ENCODE data around the gene RASSF5.

RASSF5 gene

DNA sequence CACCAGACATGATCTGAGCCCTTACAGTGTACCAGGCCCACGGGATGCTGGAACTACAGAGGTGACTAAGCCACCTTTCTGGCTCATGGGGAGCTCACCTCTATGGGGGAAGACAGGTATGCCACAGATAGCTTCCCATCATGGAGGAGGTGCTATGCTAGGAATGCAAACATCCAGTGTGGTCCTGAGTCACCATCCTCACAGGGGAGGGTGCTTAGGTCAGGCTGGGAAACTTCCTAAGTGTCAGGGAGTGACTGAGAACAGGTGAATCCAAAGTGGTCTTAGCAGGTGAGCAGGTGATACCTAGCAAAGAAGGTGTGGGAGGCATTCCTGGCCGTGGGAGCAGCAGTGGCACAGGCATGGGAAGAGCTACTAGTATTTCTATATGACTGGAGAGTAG, 8.6 kb upstream of the RASSF5 start:
- DNase-seq = no peak

DNA sequence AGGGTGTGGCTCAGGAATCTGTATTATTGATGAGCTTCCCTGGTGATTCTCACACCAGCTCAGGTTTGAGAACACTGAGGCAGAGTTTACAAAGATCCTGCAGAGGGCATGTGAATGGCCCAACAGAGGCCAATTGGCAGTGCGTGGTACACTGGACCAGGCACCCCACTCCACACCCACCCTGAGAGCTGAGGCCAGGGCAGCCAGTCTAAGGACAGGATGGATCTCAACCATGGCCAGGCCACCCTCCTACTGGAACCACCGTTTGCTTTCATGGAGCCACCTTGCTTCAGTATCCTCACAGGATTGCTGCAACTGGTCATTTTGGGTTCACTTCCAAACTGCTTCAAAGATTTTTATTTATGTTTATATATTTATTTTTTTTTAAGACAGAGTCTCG, 7.3 kb upstream of the RASSF5 start:
- DNase-seq = no peak

DNA sequence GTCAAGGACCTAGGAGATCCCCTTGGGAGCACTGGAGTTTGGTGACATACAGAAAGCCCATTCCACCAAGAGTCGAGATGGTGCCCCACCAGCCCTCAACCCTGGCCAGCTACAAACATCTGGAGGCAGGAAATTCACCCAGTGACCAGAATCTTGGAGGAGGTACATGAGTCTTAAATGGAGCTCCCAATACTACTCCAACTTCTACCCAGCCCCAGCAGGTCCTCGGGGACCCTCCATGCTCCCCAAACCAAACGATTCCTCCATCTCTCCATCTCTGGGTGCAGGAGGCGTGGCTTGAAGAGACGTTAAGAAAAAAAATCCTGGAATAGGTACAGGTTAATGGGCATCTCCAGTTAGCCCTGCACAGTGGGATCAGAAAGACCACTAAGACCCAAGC, 5.5 kb upstream of the RASSF5 start:
- no peak for DNase-seq

DNA sequence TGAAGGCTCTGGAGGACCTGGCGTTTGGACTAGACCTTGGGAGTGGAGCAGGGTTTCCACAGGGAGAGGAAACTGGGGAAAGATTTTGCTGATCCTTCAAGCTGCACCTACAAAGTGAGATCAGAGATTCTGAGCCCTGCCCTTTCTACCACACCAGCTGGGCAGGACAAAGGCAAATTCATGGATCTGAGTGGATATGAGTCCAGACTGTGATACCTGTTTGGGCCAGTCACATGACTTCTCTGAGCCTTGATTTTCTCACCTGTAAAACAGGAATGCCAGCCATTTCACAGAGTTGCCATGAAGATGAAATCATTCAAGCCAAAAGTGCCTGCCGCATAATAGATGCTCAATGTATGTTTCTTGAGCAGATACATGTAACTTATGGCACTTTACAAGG, 4.9 kb upstream of the RASSF5 start:
- no peak for DNase-seq

DNA sequence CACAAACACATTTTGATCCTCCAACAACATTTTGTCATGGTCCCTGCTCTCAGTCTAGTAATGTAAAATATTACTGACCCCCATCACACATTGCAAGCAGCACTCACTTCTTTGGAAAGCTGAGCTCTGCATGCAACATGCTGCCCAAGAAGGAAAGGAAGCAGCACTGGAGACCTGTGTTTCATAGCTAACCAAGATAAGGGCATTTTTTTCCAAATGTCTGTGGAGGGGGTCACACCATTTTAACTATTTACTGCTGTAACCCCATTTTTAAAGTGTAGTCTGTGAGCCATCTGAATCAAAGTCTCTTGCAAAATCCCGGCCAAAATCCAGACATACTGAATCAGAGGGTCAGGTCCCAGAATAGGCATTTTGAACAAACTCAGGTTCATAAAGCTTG, 4.5 kb upstream of the RASSF5 start:
- no peak for DNase-seq

DNA sequence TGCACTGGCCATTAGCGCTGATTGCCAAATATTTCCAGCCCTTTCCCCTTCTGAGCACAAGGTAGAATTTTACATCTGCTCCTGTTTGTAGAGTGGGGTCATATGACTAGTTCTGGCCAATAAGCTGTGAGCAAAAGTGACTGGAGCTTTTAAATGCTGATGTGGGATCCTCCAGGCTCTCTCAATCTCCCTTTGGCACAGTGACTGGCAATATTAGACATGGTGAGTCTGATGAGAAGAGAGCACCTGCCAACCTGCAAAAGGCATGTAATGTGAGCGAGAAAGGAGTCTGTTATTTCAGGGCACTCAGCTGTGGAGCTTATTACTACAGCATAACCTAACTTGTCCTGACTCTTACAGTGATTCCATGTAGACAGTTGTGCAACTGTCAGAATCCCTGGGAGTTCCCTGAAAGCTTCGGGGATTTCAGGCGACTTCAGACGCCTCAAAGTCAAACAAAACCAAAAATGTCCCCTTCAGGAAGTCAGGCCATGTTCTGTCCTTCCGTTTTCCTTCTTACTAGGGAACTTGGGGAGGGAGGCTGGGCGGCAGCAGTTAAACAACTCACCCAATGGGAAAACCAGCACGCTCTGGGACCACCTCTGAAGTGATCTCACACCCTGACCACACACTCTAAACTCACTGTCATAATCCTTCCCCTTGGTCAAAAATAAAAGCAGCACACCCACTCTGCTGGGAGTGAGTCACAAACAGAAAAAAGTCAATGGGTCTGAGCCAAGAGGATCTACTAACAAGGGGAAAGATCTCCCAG, 3.6 kb upstream of the RASSF5 start:
- no peak for DNase-seq

DNA sequence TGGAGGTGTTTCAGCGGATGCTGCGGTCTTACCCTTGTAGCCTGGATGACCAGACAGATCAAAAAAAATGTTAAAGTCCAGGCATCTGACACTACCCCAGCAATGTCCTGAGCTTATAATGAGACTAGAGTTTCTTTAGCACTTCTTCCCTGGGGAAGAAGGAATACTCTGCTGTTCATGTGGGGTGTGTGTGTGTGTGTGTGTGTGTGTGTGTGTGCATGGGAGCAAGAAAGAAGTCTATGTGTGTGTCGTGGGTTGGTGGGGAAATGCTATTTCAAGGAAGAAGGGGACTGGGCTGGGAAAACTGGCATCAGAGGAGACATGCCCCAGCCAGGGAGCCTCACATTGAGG, 3.0 kb upstream of the RASSF5 start:
- DNase-seq = no peak

DNA sequence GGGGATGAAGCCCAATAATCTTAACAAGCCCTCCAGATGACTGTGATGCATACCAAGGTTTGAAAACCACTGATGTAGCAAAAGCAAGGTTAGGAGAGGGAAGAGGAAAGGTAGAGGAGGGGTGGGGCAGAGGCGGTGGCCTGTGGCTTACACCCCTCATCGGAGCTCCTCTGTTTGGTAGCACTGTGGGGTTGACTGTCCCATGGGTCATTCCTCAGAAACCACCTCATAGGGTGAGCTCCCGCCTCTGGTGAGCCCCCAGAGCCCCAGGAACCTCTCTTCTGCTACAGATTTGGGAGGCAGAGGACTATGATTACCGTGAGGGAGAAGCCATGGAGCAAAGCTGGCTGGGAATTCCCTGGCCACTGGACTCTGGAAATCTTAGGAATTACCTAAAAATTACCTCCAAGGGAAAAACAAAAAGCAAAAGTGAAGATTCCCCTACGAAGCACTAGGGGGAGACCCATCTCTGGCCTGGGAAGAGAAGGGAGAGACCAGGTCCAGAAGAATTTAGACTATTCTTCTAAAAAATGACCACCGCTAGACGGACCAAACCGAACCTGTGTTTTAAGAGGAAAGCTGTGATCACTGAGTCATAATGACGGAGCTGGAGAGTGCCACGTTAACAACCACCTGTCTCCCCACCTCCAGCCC, 1.5 kb upstream of the RASSF5 start:
- DNase-seq = no peak

DNA sequence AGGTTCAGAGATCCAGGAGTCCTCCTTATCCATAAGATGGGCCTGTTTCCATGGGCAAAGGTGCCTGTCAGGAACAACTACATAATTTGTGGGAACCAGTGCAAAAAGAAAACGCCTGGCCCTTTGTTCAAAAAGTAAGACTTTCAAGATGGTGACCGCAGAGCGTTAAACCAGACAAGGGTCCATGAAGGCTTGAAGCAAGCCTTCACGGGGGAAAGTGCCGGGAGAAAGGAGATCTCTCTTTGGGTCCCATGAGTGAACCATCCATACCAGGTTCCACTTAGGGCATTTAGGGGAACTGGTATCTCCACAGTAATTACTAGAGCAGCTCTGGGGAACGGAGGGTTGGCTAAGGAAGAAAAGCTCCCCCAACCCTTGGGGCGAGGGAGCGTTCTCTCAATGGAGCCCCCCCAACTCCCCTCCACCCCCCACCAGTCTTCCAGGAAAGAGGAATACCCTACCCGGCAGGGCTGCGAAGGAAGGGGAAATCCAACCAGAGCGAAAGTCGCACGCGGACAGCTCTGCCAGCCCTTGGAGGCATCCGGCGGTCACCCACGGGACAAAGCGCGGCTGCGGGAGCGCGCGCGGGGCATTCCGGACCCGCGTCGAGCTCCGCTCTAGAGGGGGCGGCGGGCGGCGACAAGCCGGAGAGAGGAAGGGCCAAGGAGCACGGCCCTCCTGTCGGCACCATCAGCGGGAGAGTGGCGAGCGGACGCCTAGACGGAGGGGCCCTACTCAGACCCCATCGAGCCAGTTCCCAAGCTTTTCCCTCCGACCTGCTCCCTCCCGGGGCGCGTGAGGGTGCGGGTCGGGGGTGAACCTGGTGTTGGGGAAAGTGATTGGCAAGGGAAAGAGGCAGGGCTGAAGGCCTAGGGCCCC, 687 bp upstream of the RASSF5 start:
- DNase-seq = no peak

DNA sequence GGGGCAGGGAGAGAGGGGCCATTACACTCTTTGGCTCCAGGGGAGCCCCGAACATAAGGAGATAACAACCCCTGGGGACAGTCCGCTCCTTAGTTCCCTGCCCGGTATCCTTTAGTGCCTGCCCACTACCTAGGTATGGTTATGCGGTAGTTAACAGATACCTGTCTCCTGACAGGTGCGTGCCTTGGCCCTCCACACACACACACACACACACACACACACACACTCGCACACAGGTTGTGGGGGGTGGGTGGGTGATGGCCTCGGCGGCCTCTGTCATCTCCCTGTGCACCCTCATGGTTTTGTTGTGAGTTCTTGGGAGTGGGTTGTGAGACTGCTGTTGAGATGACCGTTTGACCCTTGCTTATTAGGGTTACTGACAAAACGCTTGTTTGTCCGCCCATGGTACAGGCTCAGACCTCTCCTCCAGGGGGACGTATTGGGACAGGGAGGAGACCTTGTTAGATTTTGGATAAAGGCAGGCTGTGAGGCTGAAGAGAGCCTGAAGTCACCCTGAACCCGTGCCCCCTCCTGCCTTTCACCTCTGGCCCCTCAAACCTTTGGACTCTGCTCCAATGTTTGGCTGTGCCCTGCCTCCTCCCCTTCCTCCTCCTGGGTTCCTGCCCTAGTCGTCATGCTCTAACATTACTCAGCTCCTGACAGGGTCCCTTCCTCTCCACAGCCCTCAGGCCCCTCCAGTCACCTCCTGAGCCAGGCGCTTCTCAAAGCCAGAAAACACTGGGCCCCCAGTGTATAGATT, 979 bp downstream of the RASSF5 start:
- no peak for DNase-seq

DNA sequence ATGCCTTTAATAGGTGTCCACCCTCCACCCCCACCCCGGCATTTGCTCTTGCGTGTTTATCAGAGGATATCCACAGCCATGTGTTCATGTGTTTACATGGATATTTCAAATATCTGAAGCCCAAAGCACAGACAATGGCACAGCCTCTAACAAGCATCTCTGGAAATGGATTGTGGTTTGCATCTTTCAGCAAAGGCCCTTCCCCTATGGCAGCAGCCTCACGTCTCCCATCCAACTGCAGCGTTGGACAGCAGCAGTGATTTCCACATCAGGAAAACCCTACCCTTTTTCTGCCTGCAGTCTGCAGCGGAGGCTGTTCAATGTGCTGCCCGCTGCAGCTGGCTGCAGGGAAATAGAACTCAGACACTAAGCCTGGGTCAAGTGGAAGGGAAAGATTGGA, 1.6 kb downstream of the RASSF5 start:
- DNase-seq = peak; percentile 15

DNA sequence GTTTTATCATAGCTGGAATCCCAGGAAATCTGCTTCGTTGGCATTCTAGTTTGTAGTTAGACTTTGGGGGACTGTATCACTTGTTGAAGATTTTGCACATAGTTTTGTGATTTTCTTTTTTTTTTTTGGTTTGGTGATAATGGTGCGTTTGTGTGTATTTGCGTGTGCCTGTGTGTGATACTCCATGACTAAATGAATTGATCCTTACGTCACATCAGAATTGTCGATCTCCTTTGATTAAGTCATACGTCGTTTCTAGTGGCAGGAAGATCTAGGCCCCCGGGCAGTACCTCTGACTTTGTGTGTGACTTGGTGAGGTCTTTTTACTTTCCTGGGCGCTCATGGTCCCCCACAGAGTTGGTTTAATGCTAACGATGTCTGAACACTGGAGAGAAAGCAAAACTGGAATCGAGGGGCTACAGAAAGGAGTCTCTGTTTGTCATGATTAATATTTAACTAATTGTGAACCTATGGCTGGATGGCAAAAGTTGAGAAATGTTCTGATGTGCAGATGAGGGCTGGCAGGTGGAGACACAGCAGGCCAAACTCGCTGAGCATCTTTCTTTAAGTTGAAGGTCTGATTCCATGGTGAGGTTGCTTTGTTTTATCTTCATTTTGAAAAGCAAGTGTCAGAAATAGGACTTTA, 2.4 kb downstream of the RASSF5 start:
- DNase-seq = no peak

DNA sequence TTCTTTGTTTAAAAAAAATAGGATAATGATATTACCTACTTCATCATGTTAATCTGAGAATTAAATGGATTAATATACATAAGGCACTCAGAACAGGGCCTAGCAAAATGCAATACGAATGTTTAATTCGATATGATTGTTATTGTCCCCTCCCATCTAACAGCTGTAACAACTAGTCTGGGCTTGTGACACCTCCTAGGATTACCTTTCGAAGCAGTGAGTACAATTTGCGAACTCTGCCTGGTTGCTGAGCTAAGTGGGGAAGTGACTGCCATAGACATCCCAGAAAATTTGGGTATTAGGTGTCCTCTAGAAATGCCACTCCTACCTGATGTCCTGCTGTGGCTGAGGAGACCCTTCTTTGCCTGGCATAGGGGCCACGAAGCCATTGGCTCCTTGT, 3.0 kb downstream of the RASSF5 start:
- no peak for DNase-seq

DNA sequence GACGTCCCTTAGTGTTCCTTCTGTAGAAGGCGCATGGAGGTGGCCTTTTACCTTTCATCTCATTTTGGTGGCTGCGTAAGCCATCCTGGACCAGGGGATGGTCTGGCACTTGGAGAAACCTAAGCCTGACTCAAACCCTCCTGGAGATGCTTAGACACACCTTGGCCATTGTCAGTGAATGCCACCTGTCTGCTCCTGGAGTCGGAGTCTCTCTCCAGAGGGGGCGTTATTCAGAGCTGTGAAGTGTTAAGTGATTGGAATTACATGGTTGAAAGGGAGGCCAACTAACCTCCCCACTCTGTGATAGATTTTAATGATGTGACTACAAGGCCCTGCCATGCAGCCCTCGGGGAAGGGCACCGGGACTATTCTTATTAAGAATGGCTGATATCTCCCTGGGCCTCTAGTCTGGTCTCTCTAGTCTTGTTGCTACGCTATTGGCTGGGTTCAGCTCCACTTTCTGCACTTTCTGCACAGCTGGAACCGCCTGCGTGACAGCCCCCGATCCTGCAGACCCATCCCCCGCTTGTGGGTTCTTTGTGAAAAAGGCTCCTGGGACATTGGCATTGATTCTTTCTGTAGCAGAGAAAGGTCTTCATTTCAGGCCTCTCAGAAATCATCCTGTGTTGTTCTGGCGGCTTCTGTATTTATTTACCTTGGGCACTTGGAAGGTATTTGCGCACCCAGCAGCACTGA, 4.2 kb downstream of the RASSF5 start:
- DNase-seq = no peak

DNA sequence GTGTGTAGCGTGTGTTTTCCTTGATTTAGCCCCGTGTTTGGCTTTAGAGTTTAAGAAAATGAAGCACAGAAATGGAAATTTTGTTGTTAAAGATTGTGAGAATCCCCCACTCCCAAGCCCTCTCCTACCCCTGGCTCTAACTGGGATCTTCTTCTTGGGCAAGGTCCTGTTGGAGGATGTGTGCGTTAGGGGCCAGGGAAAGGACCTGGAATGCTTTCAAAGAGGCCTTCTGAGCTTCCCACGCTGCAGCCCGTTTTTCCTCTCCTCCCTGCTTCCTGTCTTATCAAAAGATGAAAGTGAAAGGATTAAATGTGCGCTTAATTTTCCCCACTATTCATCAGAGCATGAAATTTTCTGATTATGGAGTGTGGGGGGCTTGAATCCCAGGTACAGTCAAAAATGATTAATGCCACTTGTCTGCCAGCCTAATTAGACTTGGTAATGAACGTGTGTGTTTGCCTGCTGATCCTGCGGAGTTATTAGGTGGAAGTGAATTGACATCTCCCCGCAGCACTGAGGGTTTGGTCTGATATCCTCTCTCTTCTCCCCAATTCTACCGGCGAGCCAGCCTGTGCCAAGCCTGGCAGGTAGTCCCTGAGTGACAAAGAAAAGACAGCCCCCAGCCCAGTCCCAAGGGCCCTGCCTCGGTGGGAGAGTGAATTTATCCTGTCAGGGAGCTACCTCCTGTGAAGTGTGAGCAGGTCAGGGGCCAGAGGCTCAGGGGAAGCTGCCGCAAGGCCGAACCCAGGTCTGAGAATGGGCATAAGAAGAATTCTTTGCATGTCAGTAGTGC, 4.9 kb downstream of the RASSF5 start:
- DNase-seq = no peak

DNA sequence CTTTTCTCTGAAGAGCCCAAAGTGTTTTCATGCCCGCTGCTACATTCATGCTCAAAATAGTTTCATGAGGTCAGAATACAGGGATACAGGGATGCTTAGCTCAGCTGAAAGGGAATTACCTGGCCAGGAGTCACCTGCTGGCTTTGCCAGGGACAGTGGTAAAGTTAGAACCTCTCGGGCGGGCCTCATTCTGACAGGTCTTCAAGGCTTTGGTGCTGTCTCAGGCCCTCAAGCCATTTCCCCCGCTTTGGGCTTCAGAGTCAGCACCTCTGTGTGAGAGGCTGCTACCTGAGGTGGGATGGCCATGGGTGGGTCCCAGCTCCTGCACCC, 5.5 kb downstream of the RASSF5 start:
- DNase-seq = no peak

DNA sequence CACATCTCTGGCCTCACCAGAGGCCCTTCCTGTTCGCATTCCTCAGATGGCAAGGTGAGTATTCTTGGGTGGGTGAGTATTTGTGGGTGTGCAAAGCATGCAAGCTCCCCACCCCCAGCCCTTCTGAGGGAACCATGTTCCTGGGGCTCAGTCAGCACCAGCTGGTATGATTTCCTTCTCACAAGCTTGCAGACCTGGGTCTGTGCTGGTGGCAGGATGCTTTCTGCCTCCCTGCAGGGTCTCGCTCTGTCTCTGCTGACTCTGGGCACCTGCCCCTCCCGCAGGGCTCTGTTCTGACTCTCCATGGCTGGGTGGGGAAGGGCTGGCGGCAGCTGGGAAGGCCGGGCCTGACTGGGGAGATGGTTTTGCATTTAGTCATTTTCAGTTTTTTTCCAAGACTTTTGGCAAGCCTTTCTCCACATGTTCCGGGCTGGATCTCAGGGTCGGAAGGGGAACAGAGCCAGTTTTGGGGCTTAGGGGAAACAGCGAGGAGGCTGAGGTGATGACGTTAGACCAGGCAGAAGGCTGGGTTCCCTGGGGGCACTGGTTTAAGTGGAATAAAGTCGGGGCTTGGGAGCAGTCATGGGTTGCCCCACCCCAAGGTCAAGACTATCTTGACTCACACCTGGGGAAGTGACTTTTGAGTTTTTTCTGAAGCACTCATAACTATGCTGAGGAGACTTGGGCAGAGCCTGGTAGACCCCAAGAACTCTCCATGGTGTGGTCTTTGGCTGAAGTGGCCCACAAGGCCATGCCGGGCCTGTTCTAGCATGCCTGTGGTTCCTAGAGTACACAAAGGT, 6.2 kb downstream of the RASSF5 start:
- DNase-seq = peak; percentile 95

DNA sequence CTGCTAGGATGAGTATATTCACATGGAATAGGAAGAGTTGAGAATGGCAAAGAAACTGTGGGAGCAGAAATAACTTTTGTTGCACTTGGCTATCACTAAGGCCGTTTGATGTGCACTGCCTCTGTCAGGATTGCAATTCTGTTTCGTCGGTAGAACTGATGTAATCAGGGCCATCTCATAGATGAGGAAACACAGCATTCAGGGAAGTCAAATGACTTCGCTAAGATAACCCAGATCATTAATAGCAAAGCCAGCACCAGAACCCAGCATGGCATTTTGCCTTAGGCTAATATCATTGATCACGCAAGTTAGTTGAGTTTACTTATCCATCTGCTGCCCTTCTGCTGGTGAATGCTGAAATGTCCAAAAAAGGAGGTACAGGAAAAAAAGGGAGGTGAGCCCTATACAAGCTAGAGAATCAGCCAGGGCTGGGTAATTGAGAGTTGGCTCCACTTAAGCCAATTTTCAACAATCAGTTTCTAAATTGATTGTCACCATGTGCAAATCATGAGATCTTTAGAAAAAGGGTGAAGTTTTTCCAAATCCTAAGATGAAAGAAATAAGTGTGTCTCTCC, 7.6 kb downstream of the RASSF5 start:
- no peak for DNase-seq

DNA sequence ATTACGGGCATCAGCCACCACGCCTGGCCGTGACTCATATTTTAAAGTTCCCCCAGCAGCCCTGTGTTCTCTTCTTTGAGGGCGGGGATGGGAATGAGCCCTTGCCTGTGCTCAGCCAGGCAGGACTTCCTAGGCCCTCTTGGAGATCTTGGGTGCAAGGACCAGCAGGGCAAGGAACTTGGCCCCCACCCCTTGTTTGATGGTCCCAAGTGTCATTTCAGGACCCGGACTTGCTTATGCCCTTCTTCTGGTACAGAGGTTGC, 9.3 kb downstream of the RASSF5 start:
- no peak for DNase-seq

DNA sequence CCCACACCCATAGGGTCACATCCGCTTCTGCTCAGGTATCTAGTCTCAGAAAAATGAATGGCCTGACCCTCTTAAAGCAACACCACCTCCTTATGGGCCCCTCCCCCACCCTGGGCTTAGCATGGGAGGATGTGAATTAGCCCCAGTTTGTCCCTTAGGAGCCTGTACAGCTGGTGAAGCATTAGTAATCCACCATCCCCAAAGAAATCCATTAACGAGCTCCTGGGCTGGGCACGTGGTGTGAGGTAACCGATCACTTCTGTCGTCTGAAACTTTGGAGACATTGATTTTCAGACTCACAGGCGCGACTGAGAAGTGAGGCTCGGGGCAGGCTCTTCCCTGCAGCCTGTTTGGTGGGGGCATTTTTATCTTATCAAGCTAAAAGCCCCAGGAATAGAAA, 10.5 kb downstream of the RASSF5 start:
- no peak for DNase-seq

All from NCI-H1694 treated with DMSO at 0.1 percent for 48 hours (cell line).